GM12878 (cell line): Measurements from ENCODE around the gene DAD1. TPM values are rescaled to one million over a fixed set of nuclear protein-coding genes. Genes with fewer than 3 reads are reported as not detected.

Source experiments
- ATAC-seq: fragments of 200-7000 bp; cut with Tn5 transposase; 3 replicates; pipeline ENCODE4 v1.9.1; 2020; ENCODE audit warnings: mild to moderate bottlenecking, moderate library complexity
- BruUV-seq: library from RNA; stranded (reverse); fragments of 400-500 nt; replicated peaks from 2 replicates; lab custom pipeline; 2021; lab: Mats Ljungman, UMichigan
- CTCF ChIA-PET: fragments of 300-600 bp; sonication (Branson Sonifier 250); formaldehyde crosslinking; extraction: SDS; loops from one replicate; lab custom pipeline; 2021; ENCODE audit warnings: inconsistent platforms; lab: Yijun Ruan, JAX
- POLR2A ChIA-PET: fragments of 350-600 bp; formaldehyde crosslinking; extraction: SDS; loops from one replicate; lab custom pipeline; 2021; ENCODE audit warnings: inconsistent platforms; lab: Charles Lee
- RAD21 ChIA-PET: fragments of 300-600 bp; sonication (Branson Sonifier 250); formaldehyde crosslinking; loops from one replicate; lab custom pipeline; 2023; ENCODE audit warnings: antibody characterized with exemption; ENCODE audit not compliant: unreplicated experiment; lab: Charles Lee
- SMC1A ChIA-PET: fragments of 300-600 bp; sonication (Branson Sonifier 250); formaldehyde crosslinking; loops from one replicate; lab custom pipeline; 2023; ENCODE audit not compliant: unreplicated experiment, uncharacterized antibody; lab: Charles Lee
- DNase-seq: peaks from one replicate; pipeline ENCODE4 v3.0.0-alpha.2; 2011; ENCODE audit warnings: low read depth, low spot score
- FAIRE-seq: peaks from 3 replicates; lab custom pipeline; 2011; peaks lifted over from hg19 to GRCh38; lab: Jason Lieb, UNC
- H2AFZ ChIP-seq: 2 replicates; pipeline ENCODE4 v1.6.0; 2011; ENCODE audit warnings: low read depth, low read length, control low read depth; ENCODE audit not compliant: control insufficient read depth
- H3K27ac ChIP-seq: 2 replicates; pipeline ENCODE4 v1.5.1; 2011; ENCODE audit warnings: control low read depth; ENCODE audit not compliant: control insufficient read depth, insufficient read depth
- H3K27me3 ChIP-seq, 2 experiments: replicated peaks in 1 of 2; 2 replicates each; pipeline versions ENCODE4 v1.6.0 to v1.6.1; 2011; ENCODE audit warnings: low read length in 1 of 2; ENCODE audit not compliant: control insufficient read depth in 2 of 2, insufficient read depth in 2 of 2
- H3K36me3 ChIP-seq, 2 experiments: 2 replicates each; pipeline ENCODE4 v1.5.1; 2011; ENCODE audit warnings: low read length in 1 of 2; ENCODE audit not compliant: control insufficient read depth in 2 of 2, insufficient read depth in 2 of 2
- H3K4me1 ChIP-seq: 2 replicates; pipeline ENCODE4 v1.6.1; 2011; ENCODE audit warnings: mild to moderate bottlenecking, low read length, moderate library complexity, mixed read lengths; ENCODE audit not compliant: control insufficient read depth, insufficient read depth
- H3K4me2 ChIP-seq: 2 replicates; pipeline ENCODE4 v1.6.0; 2011; ENCODE audit warnings: control low read depth; ENCODE audit not compliant: control insufficient read depth, insufficient read depth
- H3K4me3 ChIP-seq: fragments of 200-600 bp; sonication (generic); 2 replicates; pipeline ENCODE4 v1.5.1; 2016
- H3K79me2 ChIP-seq: 2 replicates; pipeline ENCODE4 v1.6.0; 2011; ENCODE audit warnings: low read length; ENCODE audit not compliant: control insufficient read depth, insufficient read depth
- H3K9ac ChIP-seq: 2 replicates; pipeline ENCODE4 v1.8.0; 2011; ENCODE audit warnings: low read length, control low read depth, mixed read lengths; ENCODE audit not compliant: control insufficient read depth, insufficient read depth
- H3K9me3 ChIP-seq: replicated peaks from 3 replicates; pipeline ENCODE4 v1.5.1; 2011; ENCODE audit warnings: mild to moderate bottlenecking, low read length; ENCODE audit not compliant: control insufficient read depth, insufficient read depth
- H4K20me1 ChIP-seq: 2 replicates; pipeline ENCODE4 v1.6.0; 2011; ENCODE audit not compliant: control insufficient read depth, insufficient read depth
- BACH1 ChIP-seq: fragments of 450-650 bp; IDR thresholded peaks from 2 replicates; pipeline ENCODE4 v1.6.1; 2017; ENCODE audit warnings: mild to moderate bottlenecking, borderline replicate concordance
- CTCF ChIP-seq, 3 experiments: IDR thresholded peaks in 2 of 3; conservative IDR thresholded peaks in 1 of 3; 2 replicates each; pipeline ENCODE4 v1.5.1; 2011; ENCODE audit warnings: low read depth in 3 of 3, low read length in 3 of 3, mild to moderate bottlenecking in 3 of 3, control low read depth in 2 of 3, moderate library complexity in 2 of 3, inconsistent platforms in 1 of 3, mixed read lengths in 1 of 3; ENCODE audit not compliant: control insufficient read depth in 2 of 3, insufficient read depth in 1 of 3; ENCODE audit errors: extremely low read depth in 1 of 3
- CUX1 ChIP-seq: IDR thresholded peaks from 2 replicates; pipeline ENCODE4 v1.6.1; 2012; ENCODE audit warnings: improper control_type of control experiment, low read depth, low read length; ENCODE audit not compliant: insufficient replicate concordance
- E2F8 ChIP-seq: fragments of 450-650 bp; IDR thresholded peaks from 2 replicates; pipeline ENCODE4 v1.6.1; 2018; ENCODE audit warnings: mild to moderate bottlenecking, low read depth, moderate library complexity; ENCODE audit not compliant: partially characterized antibody
- ELK1 ChIP-seq: IDR thresholded peaks from 2 replicates; pipeline ENCODE4 v1.6.1; 2012; ENCODE audit warnings: low read depth, low read length, improper control_type of control experiment
- EP300 ChIP-seq, 2 experiments: fragments of 150-350 bp in 1 of 2; IDR thresholded peaks; 2 replicates each; pipeline ENCODE4 v1.6.1; 2011 to 2012; ENCODE audit warnings: low read depth in 2 of 2, low read length in 2 of 2, borderline replicate concordance in 1 of 2, improper control_type of control experiment in 1 of 2, inconsistent platforms in 1 of 2; ENCODE audit not compliant: control insufficient read depth in 1 of 2
- ETV6 ChIP-seq, 2 experiments: fragments of 450-650 bp in 1 of 2; IDR thresholded peaks in 1 of 2; conservative IDR thresholded peaks in 1 of 2; 2 replicates each; pipeline ENCODE4 v1.6.1; 2014; ENCODE audit warnings: antibody characterized with exemption in 1 of 2, borderline replicate concordance in 1 of 2, low read depth in 1 of 2, mild to moderate bottlenecking in 1 of 2, moderate library complexity in 1 of 2
- IKZF1 ChIP-seq: fragments of 450-650 bp; conservative IDR thresholded peaks from 2 replicates; pipeline ENCODE4 v1.6.1; 2017; ENCODE audit warnings: antibody characterized with exemption, mild to moderate bottlenecking
- KDM1A ChIP-seq: fragments of 200-600 bp; sonication (generic); IDR thresholded peaks from 2 replicates; pipeline ENCODE4 v1.6.1; 2016; ENCODE audit warnings: borderline replicate concordance
- TBL1XR1 ChIP-seq: IDR thresholded peaks from 2 replicates; pipeline ENCODE4 v1.6.1; 2012; ENCODE audit warnings: low read depth, low read length, improper control_type of control experiment
- ZNF217 ChIP-seq: fragments of 450-650 bp; IDR thresholded peaks from 2 replicates; pipeline ENCODE4 v1.6.1; 2017; ENCODE audit warnings: antibody characterized with exemption, mild to moderate bottlenecking
- WGBS: methylation state at CpG from one replicate; pipeline ENCODE4 v1.1.6; 2016; ENCODE audit warnings: low lambda C conversion rate; ENCODE audit not compliant: insufficient replicate concordance, insufficient coverage; ENCODE audit errors: missing lambda C conversion rate; 5-methylcytosine and 5-hydroxymethylcytosine counted together
- in situ Hi-C: fragments of 300-500 bp; cut with MboI; formaldehyde crosslinking; loops from 9 replicates; pipeline ENCODE4 v1.14.3; 2018; ENCODE audit warnings: mixed read lengths
- intact Hi-C: fragments of 100-400 bp; cut with micrococcal nuclease; formaldehyde crosslinking; loops from one replicate; pipeline ENCODE4 v1.14.2; 2022; ENCODE audit not compliant: unreplicated experiment
- polyA plus RNA-seq, 11 experiments: library from polyadenylated mRNA; depleted of rRNA in 4 of 11; unstranded in 6 of 11; stranded (reverse) in 5 of 11; fragments of >200 nt; fragmentation: Nextera tagmentation in 4 of 11; fragmentation: Illumina TruSeq in 1 of 11; extraction: Ambion mirVana in 4 of 11; extraction: Trizol in 1 of 11; gene quantifications; 1 replicate in 1 of 11; 2 replicates in 10 of 11; pipeline versions ENCODE4 v1.2.1 to v1.2.3, GENCODE V29; 2011 to 2016; ENCODE audit warnings: inconsistent platforms in 2 of 11, missing spikeins in 2 of 11, low read depth in 1 of 11
- total RNA-seq, 4 experiments: library from RNA; depleted of rRNA in 3 of 4; stranded (reverse); fragments of >200 nt in 3 of 4; fragmentation: Illumina TruSeq in 1 of 4; extraction: Trizol in 1 of 4; gene quantifications; 2 replicates each; pipeline versions ENCODE4 v1.2.1 to v1.2.3, GENCODE V29; 2013 to 2021

The DAD1 gene
- total and polyA plus RNA-seq, 10 of the 15 experiments (the other 5 are each of a cell fraction or from before 2014, with no cell fraction given) = 161 to 920 (median 319) TPM

GRCh38 chr14:22593189-22593588 lies 4.2 kb upstream of the DAD1 start:
- H3K9ac ChIP-seq = no peak overlapping the region
- intact Hi-C loops (no loop called here), in situ Hi-C loops (no loop called here)
- ChIA-PET RAD21 (interaction anchor here (0.8 to 1.4 kb wide), 2 partner anchors 33 to 60 kb away, joined by 3 to 4 read pairs; no protein-coding TSS in a partner anchor), POLR2A (interaction anchor here (0.6 kb wide), 1 partner anchor 13 kb away, joined by 3 read pairs; no protein-coding TSS in a partner anchor), CTCF (interaction anchor here (0.9 to 2.0 kb wide), 8 partner anchors 8 to 260 kb away, joined by 3 to 5 read pairs (median 4); no protein-coding TSS in a partner anchor), SMC1A (interaction anchor here (1.0 to 1.5 kb wide), 5 partner anchors 8 to 181 kb away, joined by 3 to 5 read pairs (median 4); partner anchors contain the start of gene OXA1L)
- no peak overlapping the region for H3K4me2 ChIP-seq
- no peaks in the 10 kb centered on the region for H3K36me3 ChIP-seq
- ATAC-seq = no peak
- H2AFZ ChIP-seq = no peak overlapping the region
- H3K79me2 ChIP-seq = peaks cover 8% of the 10 kb centered on the region
- DNase-seq = no peak
- no peaks in the 10 kb centered on the region for H4K20me1 ChIP-seq
- WGBS = 80% methylated on average over 3 of the region's 3 CpGs
- no peaks in the 10 kb centered on the region; the same call in 1 of the 2 replicates for H3K4me1 ChIP-seq
- H3K4me3 ChIP-seq = no peak overlapping the region
- H3K9me3 ChIP-seq = no peaks in the 10 kb centered on the region
- BruUV-seq = no TSS peak
- H3K27me3 ChIP-seq = no peaks in the 10 kb centered on the region; a peak in 1 of 4 replicates
- no peak overlapping the region for H3K27ac ChIP-seq
- no peak for FAIRE-seq
- TF ChIP-seq ETV6 (conservative IDR thresholded peaks at IDR 0.05 in 1 of 2, IDR thresholded peaks at IDR 0.05 in 1 of 2; ENCODE audit: borderline replicate concordance in 1 of 2, low read depth in 1 of 2) = no peak
- TF ChIP-seq E2F8 = no peak
- no peak for TF ChIP-seq KDM1A
- TF ChIP-seq BACH1 = no peak
- no peak for TF ChIP-seq TBL1XR1
- no peak for TF ChIP-seq IKZF1
- no peak for TF ChIP-seq CTCF (IDR thresholded peaks at IDR 0.05 in 2 of 3, conservative IDR thresholded peaks at IDR 0.05 in 1 of 3; ENCODE audit: control insufficient read depth in 2 of 3, extremely low read depth in 1 of 3, insufficient read depth in 1 of 3, low read depth in 3 of 3, low read length in 3 of 3)
- no peak for TF ChIP-seq ELK1
- TF ChIP-seq CUX1 = no peak
- TF ChIP-seq ZNF217 = no peak
- TF ChIP-seq EP300 (IDR thresholded peaks at IDR 0.05; ENCODE audit: borderline replicate concordance in 1 of 2, control insufficient read depth in 1 of 2, low read depth in 2 of 2, low read length in 2 of 2) = no peak
